K562 (cell line): Measurements from ENCODE around the gene PHLDB3. TPM values are rescaled to one million over a fixed set of nuclear protein-coding genes. Genes with fewer than 3 reads are reported as not detected.

ENCODE experiments used
- ARID3B ChIP-seq: fragments of 250-450 bp; sonication (Bioruptor Pico); IDR thresholded peaks from 2 replicates; pipeline ENCODE4 v1.4.0; 2020; ENCODE audit warnings: borderline replicate concordance
- CBX3 ChIP-seq, 2 experiments: IDR thresholded peaks; 1 replicate in 1 of 2; 2 replicates in 1 of 2; pipeline ENCODE4 v1.6.1; 2012; ENCODE audit warnings: inconsistent platforms in 2 of 2, low read length in 2 of 2, borderline replicate concordance in 1 of 2, control low read depth in 1 of 2
- CREM ChIP-seq: IDR thresholded peaks from 2 replicates; pipeline ENCODE4 v1.6.1; 2014; ENCODE audit warnings: antibody characterized with exemption, low read depth
- FOSL1 ChIP-seq: fragments of 200-800 bp; sonication (Bioruptor generic); conservative IDR thresholded peaks from 2 replicates; pipeline ENCODE4 v1.6.1; 2016; ENCODE audit warnings: missing genetic modification characterization, missing compliant biosample characterization
- FOXM1 ChIP-seq, 2 experiments: fragments of 450-650 bp in 1 of 2; sonication (generic) in 1 of 2; formaldehyde crosslinking in 1 of 2; IDR thresholded peaks; 2 replicates each; pipeline versions ENCODE4 v1.6.1 to v1.9.0; 2017 to 2022; ENCODE audit warnings: low read depth in 2 of 2, mild to moderate bottlenecking in 2 of 2, missing genetic modification reagents in 1 of 2, moderate library complexity in 1 of 2
- HDAC3 ChIP-seq: fragments of 450-650 bp; IDR thresholded peaks from 2 replicates; pipeline ENCODE4 v1.6.1; 2018; ENCODE audit warnings: borderline replicate concordance, mild to moderate bottlenecking, moderate library complexity; ENCODE audit not compliant: partially characterized antibody
- ILF3 ChIP-seq: fragments of 450-650 bp; IDR thresholded peaks from 2 replicates; pipeline ENCODE4 v1.6.1; 2018; ENCODE audit warnings: antibody characterized with exemption, mild to moderate bottlenecking, moderate library complexity, borderline replicate concordance
- KLF6 ChIP-seq: fragments of 250-450 bp; sonication (Bioruptor Pico); IDR thresholded peaks from 2 replicates; pipeline ENCODE4 v1.4.0; 2020; ENCODE audit warnings: mild to moderate bottlenecking, moderate library complexity, borderline replicate concordance
- MAX ChIP-seq: sonication (generic); formaldehyde crosslinking; IDR thresholded peaks from 2 replicates; pipeline ENCODE4 v1.9.0; 2022; ENCODE audit warnings: mild to moderate bottlenecking, missing genetic modification reagents
- NR4A1 ChIP-seq, 2 experiments: fragments of 250-450 bp in 1 of 2; fragments of 450-650 bp in 1 of 2; sonication (Bioruptor Pico) in 1 of 2; IDR thresholded peaks; 2 replicates each; pipeline versions ENCODE4 v1.4.0 to v1.6.1; 2016 to 2020; ENCODE audit warnings: mild to moderate bottlenecking in 2 of 2, missing compliant biosample characterization in 1 of 2, missing genetic modification characterization in 1 of 2, moderate library complexity in 1 of 2
- PPARD ChIP-seq: fragments of 250-450 bp; sonication (Bioruptor Pico); IDR thresholded peaks from 2 replicates; pipeline ENCODE4 v1.8.0; 2022; ENCODE audit warnings: inconsistent platforms, mild to moderate bottlenecking, moderate library complexity
- SRF ChIP-seq, 2 experiments: fragments of 250-450, 450-650 bp in 1 of 2; sonication (Bioruptor Pico) in 1 of 2; sonication (generic) in 1 of 2; formaldehyde crosslinking; IDR thresholded peaks; 2 replicates each; pipeline versions ENCODE4 v1.5.0 to v1.5.1; 2020 to 2022; ENCODE audit warnings: mild to moderate bottlenecking in 1 of 2, missing genetic modification reagents in 1 of 2
- TBL1XR1 ChIP-seq, 2 experiments: IDR thresholded peaks; 2 replicates each; pipeline ENCODE4 v1.6.1; 2012; ENCODE audit warnings: improper control_type of control experiment in 2 of 2, low read length in 2 of 2, mild to moderate bottlenecking in 1 of 2
- TFE3 ChIP-seq: fragments of 450-650 bp; formaldehyde crosslinking; IDR thresholded peaks from 2 replicates; pipeline ENCODE4 v1.4.0; 2020; ENCODE audit warnings: mild to moderate bottlenecking, mixed read lengths
- USF2 ChIP-seq: sonication (generic); formaldehyde crosslinking; IDR thresholded peaks from 2 replicates; pipeline ENCODE4 v1.5.0; 2020; ENCODE audit warnings: missing genetic modification reagents
- YY1 ChIP-seq, 3 experiments: IDR thresholded peaks; 2 replicates each; pipeline ENCODE4 v1.6.1; 2011; ENCODE audit warnings: low read length in 2 of 3, mild to moderate bottlenecking in 2 of 3, moderate library complexity in 2 of 3, borderline replicate concordance in 1 of 3, control low read depth in 1 of 3, low read depth in 1 of 3; ENCODE audit not compliant: insufficient read depth in 3 of 3, insufficient replicate concordance in 2 of 3, control insufficient read depth in 1 of 3, insufficient read length in 1 of 3; ENCODE audit errors: extremely low read depth in 1 of 3
- ZNF217 ChIP-seq: sonication (generic); formaldehyde crosslinking; IDR thresholded peaks from 2 replicates; pipeline ENCODE4 v1.8.0; 2022; ENCODE audit warnings: mild to moderate bottlenecking, missing genetic modification reagents
- ZNF589 ChIP-seq: fragments of 200-800 bp; sonication (Bioruptor generic); IDR thresholded peaks from 2 replicates; pipeline ENCODE4 v1.6.1; 2016; ENCODE audit warnings: low read depth, missing genetic modification characterization, missing compliant biosample characterization
- polyA plus RNA-seq, 8 experiments: library from polyadenylated mRNA; depleted of rRNA in 4 of 8; stranded (reverse) in 5 of 8; unstranded in 3 of 8; fragments of >200 nt; fragmentation: Nextera tagmentation in 2 of 8; fragmentation: Illumina TruSeq in 1 of 8; extraction: Ambion mirVana in 2 of 8; extraction: Trizol in 1 of 8; gene quantifications; 2 replicates each; pipeline versions ENCODE4 v1.2.1 to v1.2.3, GENCODE V29; 2011 to 2014; ENCODE audit warnings: inconsistent platforms in 1 of 8, missing spikeins in 1 of 8
- total RNA-seq, 7 experiments: library from RNA; depleted of rRNA in 6 of 7; stranded (reverse); fragments of >200 nt in 6 of 7; fragmentation: Illumina TruSeq in 2 of 7; extraction: Trizol in 2 of 7; gene quantifications; 2 replicates each; pipeline versions ENCODE4 v1.2.1 to v1.2.3, GENCODE V29; 2011 to 2021; ENCODE audit warnings: low replicate concordance in 1 of 7
- TF ChIP-seq, protein P1 (sequence below), 2 experiments: fragments of 450-650 bp; IDR thresholded peaks; 2 replicates each; pipeline ENCODE4 v1.6.1; 2016

PHLDB3 gene
- total and polyA plus RNA-seq, 9 of the 15 experiments (the other 6 are each of a cell fraction or from before 2014, with no cell fraction given) = 0.04 to 23.5 (median 3.9) TPM

DNA sequence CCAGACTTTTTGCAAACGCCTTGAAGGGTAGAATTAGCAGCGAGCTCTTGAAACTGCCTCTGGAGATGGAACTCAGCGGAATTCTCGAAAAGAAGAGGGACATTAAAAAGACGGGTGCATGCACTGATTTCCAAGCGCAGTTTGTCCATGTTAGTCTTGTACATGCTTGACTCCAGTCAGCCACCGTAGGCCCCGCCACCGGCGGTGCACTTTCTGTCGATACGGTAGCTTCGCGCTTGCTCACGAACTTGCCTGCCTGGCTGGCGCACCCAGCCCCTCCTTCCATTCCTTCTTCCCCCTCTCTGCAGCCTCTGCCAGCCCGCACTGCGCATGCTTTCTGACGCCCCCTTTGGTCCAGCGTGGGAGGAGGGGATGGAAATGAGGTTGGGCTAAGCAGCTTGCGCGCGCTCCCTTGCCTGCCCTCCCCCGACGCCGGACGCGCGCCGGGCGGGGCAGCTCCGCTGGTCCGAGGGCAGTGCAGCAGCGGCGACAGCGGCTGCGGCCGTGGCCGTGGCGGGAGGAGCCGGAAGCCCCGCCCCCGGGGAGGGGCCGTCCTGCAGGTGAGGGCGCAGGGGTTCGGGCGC lies 28.5 kb upstream of the PHLDB3 start, which contains the start of gene ZNF575 (continued):
- TF ChIP-seq, protein P1, sequence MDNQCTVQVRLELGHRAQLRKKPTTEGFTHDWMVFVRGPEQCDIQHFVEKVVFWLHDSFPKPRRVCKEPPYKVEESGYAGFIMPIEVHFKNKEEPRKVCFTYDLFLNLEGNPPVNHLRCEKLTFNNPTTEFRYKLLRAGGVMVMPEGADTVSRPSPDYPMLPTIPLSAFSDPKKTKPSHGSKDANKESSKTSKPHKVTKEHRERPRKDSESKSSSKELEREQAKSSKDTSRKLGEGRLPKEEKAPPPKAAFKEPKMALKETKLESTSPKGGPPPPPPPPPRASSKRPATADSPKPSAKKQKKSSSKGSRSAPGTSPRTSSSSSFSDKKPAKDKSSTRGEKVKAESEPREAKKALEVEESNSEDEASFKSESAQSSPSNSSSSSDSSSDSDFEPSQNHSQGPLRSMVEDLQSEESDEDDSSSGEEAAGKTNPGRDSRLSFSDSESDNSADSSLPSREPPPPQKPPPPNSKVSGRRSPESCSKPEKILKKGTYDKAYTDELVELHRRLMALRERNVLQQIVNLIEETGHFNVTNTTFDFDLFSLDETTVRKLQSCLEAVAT (IDR thresholded peaks at IDR 0.05) = no peak
- TF ChIP-seq TFE3 (no peak), CBX3 (IDR thresholded peaks at IDR 0.05; ENCODE audit: borderline replicate concordance in 1 of 2, low read length in 2 of 2) (no peak), ARID3B (CRISPR knock-in tag) (no peak), FOSL1 (tag) (peak; percentile 24; the same call in 1 of the 2 replicates), ZNF589 (CRISPR knock-in tag) (no peak), ZNF217 (CRISPR knock-in tag) (no peak), CREM (0 out of 2 replicates have a peak, but pooled peaks have one; percentile 23), KLF6 (CRISPR knock-in tag) (no peak), SRF (CRISPR knock-in tag; IDR thresholded peaks at IDR 0.05) (0 out of 4 replicates have a peak, but pooled peaks of 1 of the 2 experiments have one; percentile 41), MAX (peak; percentile 18; the same call in 1 of the 2 replicates), TBL1XR1 (IDR thresholded peaks at IDR 0.05; ENCODE audit: low read length in 2 of 2) (0 out of 4 replicates have a peak, but pooled peaks of 1 of the 2 experiments have one; percentile 13), USF2 (no peak), ILF3 (no peak), PPARD (CRISPR knock-in tag) (no peak), HDAC3 (no peak), NR4A1 (CRISPR knock-in tag; IDR thresholded peaks at IDR 0.05) (no peak), NR4A1 (tag; IDR thresholded peaks at IDR 0.05) (no peak; the same call in 1 of the 2 replicates), FOXM1 (IDR thresholded peaks at IDR 0.05; ENCODE audit: low read depth) (no peak), FOXM1 (CRISPR knock-in tag; IDR thresholded peaks at IDR 0.05; ENCODE audit: low read depth) (no peak), YY1 (IDR thresholded peaks at IDR 0.05; ENCODE audit: borderline replicate concordance in 1 of 3, control insufficient read depth in 1 of 3, extremely low read depth in 1 of 3, insufficient read depth in 3 of 3, insufficient read length in 1 of 3, insufficient replicate concordance in 2 of 3, low read depth in 1 of 3, low read length in 2 of 3) (no peak)
